NCI-H748 (cell line): ENCODE results near the gene SCGB3A1.

Experiments
- DNase-seq: peaks from one replicate; lab custom pipeline; 2025; ENCODE audit not compliant: unreplicated experiment; lab: John Stamatoyannopoulos, UW

Gene SCGB3A1

DNA sequence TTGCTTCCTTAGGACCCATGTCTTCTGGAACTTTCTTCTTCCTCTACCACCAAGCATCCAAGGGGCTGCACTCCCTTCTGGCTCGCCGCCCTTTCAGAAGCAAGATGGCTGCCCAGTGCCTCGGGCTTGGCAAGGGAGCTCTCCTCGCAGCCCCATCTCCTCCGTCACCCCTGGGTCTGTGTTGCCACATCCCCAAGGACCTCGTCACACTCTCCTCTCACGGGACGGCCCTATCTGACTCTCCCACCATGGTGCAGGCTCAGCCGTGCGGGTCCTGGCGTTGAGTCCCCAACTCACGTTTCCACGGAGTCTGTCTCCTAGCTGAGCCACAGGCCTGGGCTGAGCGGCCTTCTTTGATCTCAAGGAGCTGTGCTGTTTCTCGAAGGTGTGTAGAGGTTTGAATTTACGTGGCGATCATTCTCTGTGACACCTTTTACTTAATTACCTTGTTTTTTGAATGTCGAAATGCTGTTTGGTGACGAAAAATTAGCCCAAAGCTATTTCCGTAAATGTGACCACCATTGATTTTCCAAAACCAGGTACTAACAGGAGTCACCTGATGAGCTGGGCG is 15.0 kb upstream of the SCGB3A1 start:
- no peak for DNase-seq

DNA sequence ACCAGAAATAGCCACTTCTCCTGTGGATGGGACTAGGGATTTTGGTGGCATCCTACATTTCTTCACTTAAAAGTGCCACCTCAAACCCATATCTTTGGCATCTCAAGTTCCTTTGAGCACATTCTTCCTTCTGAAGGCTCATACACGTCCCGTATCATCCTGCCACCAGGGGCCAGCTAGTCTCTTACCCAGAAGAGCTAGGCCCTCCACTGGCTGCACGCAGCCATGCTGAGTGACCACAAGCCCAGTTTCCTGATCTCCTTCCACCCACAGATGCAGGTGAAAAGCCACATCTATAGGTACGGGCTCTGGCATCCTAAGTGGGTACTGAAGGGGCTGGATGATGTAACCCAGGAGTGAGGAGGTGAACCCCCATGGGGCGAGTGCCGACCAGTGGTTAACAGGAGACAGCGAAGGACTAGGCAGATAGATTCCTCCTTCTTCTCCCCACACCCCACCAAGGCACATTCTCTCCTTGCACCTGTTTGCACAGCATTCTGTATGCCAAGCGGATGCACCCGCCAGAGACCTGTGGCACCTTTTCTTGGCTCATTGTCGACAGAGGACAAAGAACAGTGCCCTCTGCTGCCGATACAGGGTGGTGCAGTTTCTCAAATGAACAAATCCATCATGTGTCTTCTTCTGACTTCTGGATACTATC is 14.4 kb upstream of the SCGB3A1 start:
- DNase-seq, result peak; percentile 70

DNA sequence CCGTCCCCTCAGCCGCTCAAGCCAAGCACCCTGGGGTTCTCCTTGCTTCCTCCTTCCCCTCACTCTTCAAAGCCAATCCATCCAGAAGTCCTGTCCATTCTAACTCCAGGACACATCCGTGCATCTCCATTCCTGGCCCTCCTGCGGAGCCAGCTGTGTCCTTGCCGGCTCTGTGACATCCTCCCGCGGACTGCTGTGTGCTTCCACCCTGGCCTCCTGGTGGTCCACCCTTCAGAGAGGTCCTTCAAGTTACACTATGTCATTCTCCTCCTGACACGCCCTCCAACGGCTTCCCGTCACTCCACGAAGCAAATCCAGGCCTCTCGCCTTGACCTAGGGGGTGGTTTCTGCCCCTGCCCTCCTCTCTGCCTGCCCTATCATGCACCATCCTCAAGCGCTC is 13.0 kb upstream of the SCGB3A1 start:
- no peak for DNase-seq

- DNase-seq, result no peak
Measured at GRCh38 chr5:180603076-180603594, 11.8 kb upstream of the SCGB3A1 start.

- DNase-seq, result no peak
Measured at GRCh38 chr5:180602481-180603075, 11.3 kb upstream of the SCGB3A1 start.

GRCh38 chr5:180601591-180602480 is 10.5 kb upstream of the SCGB3A1 start:
- DNase-seq, result no peak

GRCh38 chr5:180600554-180601041 is 9.3 kb upstream of the SCGB3A1 start:
- DNase-seq, result no peak

GRCh38 chr5:180599981-180600553 is 8.8 kb upstream of the SCGB3A1 start:
- no peak for DNase-seq

- no peak for DNase-seq
Measured at GRCh38 chr5:180599590-180599914, 8.3 kb upstream of the SCGB3A1 start.

GRCh38 chr5:180598797-180599589 is 7.7 kb upstream of the SCGB3A1 start:
- no peak for DNase-seq

DNA sequence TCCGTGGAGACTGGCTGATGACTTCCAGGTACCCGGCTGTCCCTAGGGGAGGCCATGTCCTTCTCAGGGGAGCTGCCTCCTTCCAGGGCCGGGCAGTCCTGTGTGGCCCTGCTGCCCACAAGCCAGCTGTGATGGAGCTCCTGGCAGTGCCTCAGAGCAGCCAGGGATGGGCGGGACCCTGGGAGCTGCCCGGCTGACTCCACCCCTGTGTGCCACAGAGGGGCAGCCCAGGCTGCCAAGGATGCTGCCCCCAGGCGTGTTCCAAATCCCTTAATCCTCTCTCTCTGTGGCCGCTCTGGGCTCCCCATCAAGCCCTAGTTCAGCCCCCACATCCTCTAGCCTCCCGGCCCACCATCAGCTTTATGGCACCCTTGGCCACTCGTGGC is 7.0 kb upstream of the SCGB3A1 start:
- no peak for DNase-seq

DNA sequence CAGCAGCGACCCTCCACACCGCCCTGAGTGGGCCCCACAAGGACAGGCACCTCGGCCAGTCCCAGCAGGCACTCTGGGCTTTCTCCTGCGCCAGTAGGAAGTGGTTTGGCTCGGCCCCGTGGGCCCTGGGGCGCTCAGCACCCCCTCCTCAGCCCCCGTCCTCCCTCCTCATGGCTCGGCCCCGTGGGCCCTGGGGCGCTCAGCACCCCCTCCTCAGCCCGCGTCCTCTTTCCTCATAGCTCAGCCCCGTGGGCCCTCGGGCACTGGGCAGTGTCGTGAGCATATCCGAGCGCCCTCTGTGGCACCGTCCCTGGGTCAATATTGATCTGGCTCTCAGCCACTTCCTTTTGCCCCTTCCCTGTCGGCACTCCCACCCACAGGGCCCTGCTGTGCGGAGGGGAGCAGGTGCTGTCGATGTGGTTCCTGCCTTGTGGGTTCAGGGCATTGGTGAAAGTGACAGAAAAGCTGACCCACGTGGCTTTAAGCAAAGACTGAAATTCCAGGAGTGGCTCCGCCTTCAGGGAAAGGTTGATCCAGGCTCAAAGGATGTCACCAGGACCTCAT is 5.5 kb upstream of the SCGB3A1 start:
- DNase-seq, result peak; percentile 40

DNA sequence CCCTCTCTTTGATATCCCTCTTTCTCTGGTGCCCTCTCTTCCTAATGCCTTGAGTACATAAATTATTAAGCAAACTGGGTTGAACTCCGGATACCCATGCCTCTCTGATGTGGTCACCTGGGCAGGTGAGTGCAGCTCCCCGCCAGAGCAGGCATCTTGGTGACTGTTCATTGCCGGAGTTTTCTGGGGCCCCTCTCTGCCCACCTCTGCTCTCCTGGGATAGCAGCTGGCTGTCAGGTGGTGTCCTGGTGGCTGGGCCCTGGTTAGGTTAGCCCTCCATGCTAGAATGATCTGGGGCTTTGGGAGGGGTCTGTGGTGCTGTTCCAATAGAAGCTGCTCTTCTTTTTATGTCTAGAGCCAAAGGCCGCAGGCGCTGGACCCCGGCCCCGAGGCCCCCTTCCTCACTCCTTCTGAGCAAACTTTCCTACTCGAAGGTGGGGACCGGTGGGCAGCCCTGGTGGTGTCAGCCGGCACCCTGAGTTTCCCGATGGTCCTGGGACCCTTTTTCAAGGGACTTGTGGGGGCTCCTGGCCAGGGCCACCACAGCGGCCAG is 4.9 kb upstream of the SCGB3A1 start:
- no peak for DNase-seq

- DNase-seq, result no peak
Measured at GRCh38 chr5:180595381-180596114, 4.2 kb upstream of the SCGB3A1 start.

- no peak for DNase-seq
Measured at GRCh38 chr5:180595046-180595379, 3.7 kb upstream of the SCGB3A1 start.

DNA sequence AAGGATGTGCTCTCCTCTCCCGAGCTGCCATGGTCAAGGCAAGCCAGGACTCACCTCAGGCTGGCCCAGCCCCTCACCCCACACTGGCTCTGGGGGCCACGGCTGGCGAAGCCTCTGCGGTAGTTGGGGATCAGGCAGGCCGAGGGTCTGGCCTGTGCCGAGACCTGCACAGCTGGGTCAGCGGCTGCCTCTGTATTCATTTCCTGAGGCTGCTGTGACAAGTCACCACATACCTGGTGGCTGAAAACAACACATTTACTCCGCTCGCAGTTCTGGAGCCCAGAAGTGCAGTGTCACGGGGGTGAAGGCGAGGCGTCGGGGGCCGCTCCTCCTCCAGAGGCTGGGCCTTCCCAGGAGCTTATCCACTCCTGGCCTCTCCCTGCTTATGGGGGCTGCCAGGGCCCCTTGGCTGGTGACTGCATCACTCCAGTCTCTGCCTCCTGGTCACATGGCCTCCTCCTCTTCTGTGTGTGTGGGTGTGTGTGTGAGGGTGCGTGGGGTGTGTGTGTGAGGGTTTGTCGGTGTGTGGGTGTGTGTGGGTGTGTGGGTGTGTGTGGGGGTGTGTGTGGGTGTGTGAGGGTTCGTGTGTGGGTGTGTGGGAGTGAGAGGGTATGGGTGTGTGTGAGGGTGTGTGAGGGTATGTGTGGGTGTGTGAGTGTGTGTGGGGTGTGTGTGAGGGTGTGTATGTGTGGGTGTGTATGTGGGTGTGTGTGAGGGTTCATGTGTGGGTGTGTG is 3.2 kb upstream of the SCGB3A1 start:
- DNase-seq, result no peak

DNA sequence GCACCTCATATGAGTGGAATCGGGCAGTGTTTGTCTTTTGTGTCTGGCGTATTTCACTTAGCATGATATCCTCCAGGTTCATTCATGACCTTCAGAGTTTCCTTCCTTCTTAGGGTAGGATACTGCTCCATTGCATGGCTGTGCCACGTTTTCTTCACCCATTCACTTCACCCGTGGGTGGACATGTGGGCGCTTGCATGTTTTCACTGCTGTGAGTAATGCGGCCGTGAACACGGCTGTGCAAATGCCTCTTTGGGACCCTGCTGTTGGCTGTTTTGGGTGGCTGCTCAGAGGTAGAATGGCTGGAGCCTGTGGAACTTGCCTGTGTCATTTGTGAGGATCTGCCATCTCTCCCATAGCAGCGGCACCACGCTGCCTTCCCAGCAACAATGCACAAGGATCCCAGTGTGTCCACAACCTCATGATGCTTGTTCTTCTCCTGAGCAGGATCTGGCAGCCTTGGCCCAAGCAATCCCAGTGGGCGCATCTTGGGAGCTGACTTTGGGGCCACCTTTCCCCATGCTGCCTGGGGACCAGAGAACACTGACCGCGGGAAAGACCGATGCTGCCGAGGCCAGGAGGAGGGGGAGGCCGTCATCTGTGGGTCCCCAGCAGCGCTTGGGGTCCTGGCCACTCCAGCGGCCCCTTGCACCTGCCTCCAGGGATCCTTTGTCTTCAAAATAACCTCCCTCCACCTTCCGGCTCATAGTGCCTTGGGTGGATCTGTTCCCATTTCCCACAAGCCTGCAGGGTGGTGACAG is 2.3 kb upstream of the SCGB3A1 start:
- DNase-seq, result no peak

- no peak for DNase-seq
Measured at GRCh38 chr5:180592176-180592575, 877 bp upstream of the SCGB3A1 start.
